Measurements from ENCODE around the gene GDI2.

Gene GDI2

DNA sequence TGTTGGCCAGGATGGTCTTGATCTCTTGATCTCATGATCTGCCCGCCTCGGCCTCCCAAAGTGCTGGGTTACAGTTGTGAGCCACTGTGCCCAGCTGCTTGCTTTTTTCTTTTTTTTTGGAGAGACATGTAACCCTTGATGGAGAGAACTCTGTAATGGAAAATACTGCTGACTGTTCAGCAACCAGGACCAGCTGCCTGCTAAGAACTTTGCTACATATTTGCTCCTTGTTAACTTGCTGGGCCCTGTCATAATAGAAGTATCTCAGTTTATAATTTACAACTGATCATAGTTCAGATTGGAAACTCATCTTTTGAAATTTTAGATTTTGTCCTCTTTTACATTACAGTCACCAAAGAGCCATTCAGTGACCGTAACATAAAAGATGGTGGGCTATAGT is 93.7 kb downstream of the GDI2 start:
- no peak for FAIRE-seq

More for the DNA sequence above, 93.7 kb downstream of the GDI2 start:
- no peak for DNase-seq (ENCODE audit: insufficient read length, low spot score)
- TF ChIP-seq TAF1 (IDR thresholded peaks at IDR 0.05; ENCODE audit: low read depth, low read length) (no peak), POU2F2 (IDR thresholded peaks at IDR 0.05; ENCODE audit: low read depth, low read length) (no peak), PAX5 (IDR thresholded peaks at IDR 0.05; ENCODE audit: insufficient read depth, low read length, severe bottlenecking) (no peak), POLR2A (IDR thresholded peaks at IDR 0.05; ENCODE audit: low read depth, low read length) (no peak), SPI1 (IDR thresholded peaks at IDR 0.05; ENCODE audit: low read depth, low read length) (no peak), POLR2AphosphoS5 (IDR thresholded peaks at IDR 0.05; ENCODE audit: low read depth, low read length) (no peak)
